GM21367 (cell line): ENCODE results near the gene TNMD.

Experiments used
- ATAC-seq: cut with Tn5 transposase; IDR thresholded peaks from one replicate; pipeline ENCODE4 v1.9.1; 2021; ENCODE audit not compliant: unreplicated experiment

Gene TNMD

GRCh38 chrX:100643956-100644860 is 59.5 kb downstream of the TNMD start, which contains the start of gene SRPX2:
Gene SRPX2, plus strand, starts transcription at chrX:100644199. Its CDS starts 2,124 bp downstream, at chrX:100646323.
- no peak for ATAC-seq

GRCh38 chrX:100645106-100645505 is 60.4 kb downstream of the TNMD start:
- no peak for ATAC-seq

DNA sequence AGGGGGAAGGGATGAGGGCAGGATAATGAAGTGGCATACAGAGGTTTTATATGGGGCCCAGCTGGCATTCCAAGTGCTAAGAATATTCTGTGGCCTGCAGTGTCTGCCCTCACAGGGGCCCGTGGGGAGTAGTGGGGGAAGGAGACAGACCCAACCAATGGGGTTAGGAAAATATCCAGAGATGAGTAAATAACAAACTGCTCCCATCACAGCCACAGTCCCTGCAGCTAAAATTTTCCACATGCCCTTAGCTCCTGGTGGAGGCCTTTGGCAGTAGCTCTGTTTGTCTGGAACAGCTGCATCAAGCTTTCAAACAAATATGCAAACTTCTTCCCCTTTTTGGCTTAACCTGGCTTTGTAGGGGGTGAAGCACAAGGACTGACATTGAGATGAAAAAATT is 62.4 kb downstream of the TNMD start:
- ATAC-seq, result no peak

- no peak for ATAC-seq
Observed at GRCh38 chrX:100647739-100648138, 63.0 kb downstream of the TNMD start.

- no peak for ATAC-seq
Observed at GRCh38 chrX:100648458-100649417, 64.0 kb downstream of the TNMD start.
